HEK293 (cell line): ENCODE data around the gene RBBP8.

ENCODE experiments used
- GFI1B ChIP-seq: fragments of 450-650 bp; formaldehyde crosslinking; IDR thresholded peaks from 2 replicates; pipeline ENCODE4 v1.5.1; 2016; ENCODE audit warnings: missing biosample characterization, missing genetic modification characterization
- GLIS2 ChIP-seq: fragments of 450-650 bp; formaldehyde crosslinking; IDR thresholded peaks from 2 replicates; pipeline ENCODE4 v1.5.1; 2016; ENCODE audit warnings: missing biosample characterization, missing genetic modification characterization
- HOXD13 ChIP-seq: sonication (generic); formaldehyde crosslinking; IDR thresholded peaks from 2 replicates; pipeline ENCODE4 v1.8.0; 2022; ENCODE audit warnings: missing genetic modification reagents, borderline replicate concordance
- MYNN ChIP-seq: fragments of 450-650 bp; formaldehyde crosslinking; IDR thresholded peaks from 2 replicates; pipeline ENCODE4 v1.5.1; 2016; ENCODE audit warnings: missing biosample characterization, missing genetic modification characterization, borderline replicate concordance
- OVOL3 ChIP-seq: fragments of 450-650 bp; formaldehyde crosslinking; IDR thresholded peaks from 2 replicates; pipeline ENCODE4 v1.5.1; 2016; ENCODE audit warnings: missing biosample characterization, missing genetic modification characterization
- PATZ1 ChIP-seq: fragments of 450-650 bp; formaldehyde crosslinking; IDR thresholded peaks from 2 replicates; pipeline ENCODE4 v1.5.1; 2016; ENCODE audit warnings: missing biosample characterization, missing genetic modification characterization
- PBX3 ChIP-seq: sonication (generic); formaldehyde crosslinking; IDR thresholded peaks from 2 replicates; pipeline ENCODE4 v1.8.1; 2022; ENCODE audit warnings: mild to moderate bottlenecking, moderate library complexity, missing genetic modification reagents
- SCRT1 ChIP-seq: fragments of 450-650 bp; formaldehyde crosslinking; IDR thresholded peaks from 2 replicates; pipeline ENCODE4 v1.5.1; 2016; ENCODE audit warnings: missing biosample characterization, missing genetic modification characterization, borderline replicate concordance
- ZFP41 ChIP-seq: fragments of 450-650 bp; formaldehyde crosslinking; IDR thresholded peaks from 2 replicates; pipeline ENCODE4 v1.5.1; 2016; ENCODE audit warnings: missing biosample characterization, missing genetic modification characterization, borderline replicate concordance
- ZNF112 ChIP-seq: fragments of 450-650 bp; formaldehyde crosslinking; IDR thresholded peaks from 2 replicates; pipeline ENCODE4 v1.5.0; 2017; ENCODE audit warnings: missing biosample characterization, missing genetic modification characterization
- ZNF132 ChIP-seq: fragments of 450-650 bp; formaldehyde crosslinking; IDR thresholded peaks from 2 replicates; pipeline ENCODE4 v1.5.1; 2017; ENCODE audit warnings: missing biosample characterization, missing genetic modification characterization, borderline replicate concordance
- ZNF169 ChIP-seq: fragments of 450-650 bp; formaldehyde crosslinking; IDR thresholded peaks from 2 replicates; pipeline ENCODE4 v1.5.1; 2016; ENCODE audit warnings: missing biosample characterization, missing genetic modification characterization
- ZNF174 ChIP-seq: fragments of 450-650 bp; formaldehyde crosslinking; IDR thresholded peaks from 2 replicates; pipeline ENCODE4 v1.5.0; 2017; ENCODE audit warnings: missing biosample characterization, mild to moderate bottlenecking, missing genetic modification characterization
- ZNF266 ChIP-seq: fragments of 450-650 bp; formaldehyde crosslinking; IDR thresholded peaks from 2 replicates; pipeline ENCODE4 v1.5.1; 2016; ENCODE audit warnings: missing biosample characterization, missing genetic modification characterization, low read depth
- ZNF274 ChIP-seq, 2 experiments: fragments of 200-500 bp in 1 of 2; fragments of 450-650 bp in 1 of 2; sonication (Bioruptor generic) in 1 of 2; formaldehyde crosslinking in 1 of 2; IDR thresholded peaks; 2 replicates each; pipeline versions ENCODE4 v1.5.1 to v1.6.1; 2014 to 2016; ENCODE audit warnings: borderline replicate concordance in 1 of 2, inconsistent platforms in 1 of 2, low read length in 1 of 2, missing biosample characterization in 1 of 2, missing genetic modification characterization in 1 of 2
- ZNF354C ChIP-seq: fragments of 450-650 bp; formaldehyde crosslinking; IDR thresholded peaks from 2 replicates; pipeline ENCODE4 v1.5.1; 2016; ENCODE audit warnings: missing biosample characterization, missing genetic modification characterization, low read depth, borderline replicate concordance
- ZNF433 ChIP-seq: fragments of 450-650 bp; formaldehyde crosslinking; IDR thresholded peaks from 2 replicates; pipeline ENCODE4 v1.5.1; 2016; ENCODE audit warnings: missing biosample characterization, missing genetic modification characterization, low read depth
- ZNF488 ChIP-seq: fragments of 450-650 bp; formaldehyde crosslinking; IDR thresholded peaks from 2 replicates; pipeline ENCODE4 v1.5.1; 2016; ENCODE audit warnings: missing biosample characterization, missing genetic modification characterization
- ZNF518A ChIP-seq: fragments of 450-650 bp; formaldehyde crosslinking; conservative IDR thresholded peaks from 2 replicates; pipeline ENCODE4 v1.5.1; 2016; ENCODE audit warnings: low read depth, missing biosample characterization, missing genetic modification characterization
- ZNF692 ChIP-seq: fragments of 450-650 bp; formaldehyde crosslinking; IDR thresholded peaks from 2 replicates; pipeline ENCODE4 v1.5.1; 2016; ENCODE audit warnings: missing biosample characterization, missing genetic modification characterization
- ZNF792 ChIP-seq: fragments of 450-650 bp; formaldehyde crosslinking; IDR thresholded peaks from 2 replicates; pipeline ENCODE4 v1.5.1; 2016; ENCODE audit warnings: missing biosample characterization, missing genetic modification characterization
- ZSCAN23 ChIP-seq: fragments of 450-650 bp; formaldehyde crosslinking; IDR thresholded peaks from 2 replicates; pipeline ENCODE4 v1.5.1; 2016; ENCODE audit warnings: missing biosample characterization, missing genetic modification characterization
- ZSCAN5A ChIP-seq: fragments of 450-650 bp; formaldehyde crosslinking; IDR thresholded peaks from 2 replicates; pipeline ENCODE4 v1.5.1; 2016; ENCODE audit warnings: missing biosample characterization, missing genetic modification characterization
- ZXDB ChIP-seq: fragments of 450-650 bp; formaldehyde crosslinking; IDR thresholded peaks from 2 replicates; pipeline ENCODE4 v1.5.1; 2016; ENCODE audit warnings: missing biosample characterization, missing genetic modification characterization
- TF ChIP-seq, protein P1 (sequence below): fragments of 450-650 bp; formaldehyde crosslinking; IDR thresholded peaks from 2 replicates; pipeline ENCODE4 v1.5.1; 2017; ENCODE audit warnings: missing biosample characterization, missing genetic modification characterization

RBBP8 gene

GRCh38 chr18:22933206-22933965 lies at the start of gene RBBP8 (continued):
- TF ChIP-seq ZSCAN5A (tag by site-specific recombination), result no peak
- TF ChIP-seq ZNF169 (tag by site-specific recombination), result no peak
- TF ChIP-seq ZNF274 (IDR thresholded peaks at IDR 0.05; ENCODE audit: low read length), result no peak
- no peak for TF ChIP-seq ZNF274 (tag by site-specific recombination; IDR thresholded peaks at IDR 0.05; ENCODE audit: borderline replicate concordance)
- TF ChIP-seq PATZ1, result peak; percentile 66; the same call in 1 of the 2 replicates
- TF ChIP-seq ZXDB, result peak; percentile 55
- no peak for TF ChIP-seq ZFP41 (tag by site-specific recombination)
- no peak for TF ChIP-seq PBX3 (CRISPR knock-in tag)
- no peak for TF ChIP-seq ZNF174 (tag by site-specific recombination)
- no peak for TF ChIP-seq ZNF112 (tag by site-specific recombination)
- TF ChIP-seq ZNF433 (tag by site-specific recombination), result no peak
- TF ChIP-seq, protein P1, sequence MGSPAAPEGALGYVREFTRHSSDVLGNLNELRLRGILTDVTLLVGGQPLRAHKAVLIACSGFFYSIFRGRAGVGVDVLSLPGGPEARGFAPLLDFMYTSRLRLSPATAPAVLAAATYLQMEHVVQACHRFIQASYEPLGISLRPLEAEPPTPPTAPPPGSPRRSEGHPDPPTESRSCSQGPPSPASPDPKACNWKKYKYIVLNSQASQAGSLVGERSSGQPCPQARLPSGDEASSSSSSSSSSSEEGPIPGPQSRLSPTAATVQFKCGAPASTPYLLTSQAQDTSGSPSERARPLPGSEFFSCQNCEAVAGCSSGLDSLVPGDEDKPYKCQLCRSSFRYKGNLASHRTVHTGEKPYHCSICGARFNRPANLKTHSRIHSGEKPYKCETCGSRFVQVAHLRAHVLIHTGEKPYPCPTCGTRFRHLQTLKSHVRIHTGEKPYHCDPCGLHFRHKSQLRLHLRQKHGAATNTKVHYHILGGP (tag by site-specific recombination), result no peak
- peak; percentile 49; the same call in 1 of the 2 replicates for TF ChIP-seq GFI1B (tag by site-specific recombination)
- no peak for TF ChIP-seq ZNF266
- TF ChIP-seq ZNF518A (tag by site-specific recombination), result no peak
- no peak for TF ChIP-seq OVOL3
- no peak for TF ChIP-seq HOXD13
- no peak for TF ChIP-seq ZSCAN23 (tag by site-specific recombination)
- TF ChIP-seq GLIS2, result 0 out of 2 replicates have a peak, but pooled peaks have one; percentile 32
- no peak for TF ChIP-seq ZNF354C
- peak; percentile 60; the same call in 1 of the 2 replicates for TF ChIP-seq ZNF692 (tag by site-specific recombination)
- TF ChIP-seq SCRT1, result no peak
- no peak for TF ChIP-seq ZNF132 (tag by site-specific recombination)
- TF ChIP-seq ZNF488 (tag by site-specific recombination), result no peak
- TF ChIP-seq ZNF792 (tag by site-specific recombination), result no peak
- no peak for TF ChIP-seq MYNN (tag by site-specific recombination)
